ENCODE results near the gene DAP3.
A peak's percentile ranks its signal among the peaks of the same experiment; 100 is the strongest.
"Not testable (repeated sequence)": the region's sequence is repeated elsewhere in the genome, so short reads cannot be mapped to it uniquely, and the experiment has no call there.

The DAP3 gene

GRCh38 chr1:155689081-155689607 is at the start of gene DAP3:
Gene DAP3 (plus strand): TSS chr1:155689091. CDS start chr1:155709780, 20,689 bp downstream.
- Histone ChIP-seq H3K36me3 (peaks cover 32 to 52% (median 46%) of the 10 kb centered on the region in 11 experiments), H3K4me3 (peak within 1 kb of the TSS; percentile 86 to 100 (median 96)), H3K4me1 (peaks cover 20 to 38% (median 29%) of the 10 kb centered on the region in 10 experiments), H3K27ac (peak within 1 kb of the TSS; percentile 95 to 100 (median 100)), H3K9me3 (replicated peaks in 1 of 11) (peaks cover 16 to 38% (median 35%) of the 10 kb centered on the region in 11 experiments), H3K9ac (peak within 1 kb of the TSS; percentile 94 to 100 (median 100)), H4K20me1 (peaks cover 24 to 56% (median 40%) of the 10 kb centered on the region in 11 experiments; a peak in 21 of 22 replicates), H3K4me2 (peak within 1 kb of the TSS; percentile 82 to 93 (median 89))
- H3K27me3 ChIP-seq = not testable (repeated sequence)

- Histone ChIP-seq H4K20me1 (no peaks in the 10 kb centered on the region), H3K9me3 (replicated peaks in 1 of 11) (peaks cover 45 to 73% (median 56%) of the 10 kb centered on the region in 11 experiments)
Observed at GRCh38 chr1:155640367-155640766, 48.5 kb upstream of the DAP3 start.

GRCh38 chr1:155642559-155643180 is 46.2 kb upstream of the DAP3 start:
- H3K4me2 ChIP-seq, H3K27me3 ChIP-seq, H4K20me1 ChIP-seq, H3K27ac ChIP-seq, H3K9ac ChIP-seq: not testable (repeated sequence)
- peaks cover 45 to 73% (median 56%) of the 10 kb centered on the region in 11 experiments for H3K9me3 ChIP-seq (replicated peaks in 1 of 11)
- H3K4me1 ChIP-seq = peaks cover 13 to 30% (median 18%) of the 10 kb centered on the region in 10 experiments
- H3K36me3 ChIP-seq = peaks cover 0 to 18% (median 0%) of the 10 kb centered on the region in 11 experiments; a peak in 3 of 22 replicates
- H3K4me3 ChIP-seq = 0 out of 20 replicates have a peak overlapping the region, but pooled peaks of 1 of the 10 experiments have one; percentile 19

More at GRCh38 chr1:155640367-155640766, 48.5 kb upstream of the DAP3 start:
- TF ChIP-seq Cebpa-rat (IDR thresholded peaks at IDR 0.05) = no peak
- Histone ChIP-seq H3K36me3 (peaks cover 0 to 18% (median 0%) of the 10 kb centered on the region in 11 experiments; a peak in 3 of 22 replicates), H3K4me1 (peaks cover under 1 to 27% (median 20%) of the 10 kb centered on the region in 10 experiments; a peak in 17 of 20 replicates), H3K9ac (no peak overlapping the region), H3K4me2 (no peak overlapping the region), H3K4me3 (no peak overlapping the region), H3K27ac (no peak overlapping the region), H3K27me3 (no peaks in the 10 kb centered on the region)

- H3K9me3 ChIP-seq (replicated peaks in 1 of 11) = peaks cover 45 to 67% (median 56%) of the 10 kb centered on the region in 11 experiments
- H3K4me2 ChIP-seq = no peak overlapping the region
- H3K36me3 ChIP-seq = peaks cover 0 to 18% (median 0%) of the 10 kb centered on the region in 11 experiments; a peak in 3 of 22 replicates
- no peaks in the 10 kb centered on the region for H4K20me1 ChIP-seq
- H3K4me1 ChIP-seq = peaks cover 13 to 34% (median 21%) of the 10 kb centered on the region in 10 experiments
- H3K4me3 ChIP-seq = 0 out of 20 replicates have a peak overlapping the region, but pooled peaks of 1 of the 10 experiments have one; percentile 19
- no peak overlapping the region for H3K27ac ChIP-seq
- H3K27me3 ChIP-seq = no peaks in the 10 kb centered on the region
- H3K9ac ChIP-seq = no peak overlapping the region
- no peak for TF ChIP-seq Cebpa-rat (IDR thresholded peaks at IDR 0.05)
Observed at GRCh38 chr1:155643230-155643629, 45.7 kb upstream of the DAP3 start.

DNA sequence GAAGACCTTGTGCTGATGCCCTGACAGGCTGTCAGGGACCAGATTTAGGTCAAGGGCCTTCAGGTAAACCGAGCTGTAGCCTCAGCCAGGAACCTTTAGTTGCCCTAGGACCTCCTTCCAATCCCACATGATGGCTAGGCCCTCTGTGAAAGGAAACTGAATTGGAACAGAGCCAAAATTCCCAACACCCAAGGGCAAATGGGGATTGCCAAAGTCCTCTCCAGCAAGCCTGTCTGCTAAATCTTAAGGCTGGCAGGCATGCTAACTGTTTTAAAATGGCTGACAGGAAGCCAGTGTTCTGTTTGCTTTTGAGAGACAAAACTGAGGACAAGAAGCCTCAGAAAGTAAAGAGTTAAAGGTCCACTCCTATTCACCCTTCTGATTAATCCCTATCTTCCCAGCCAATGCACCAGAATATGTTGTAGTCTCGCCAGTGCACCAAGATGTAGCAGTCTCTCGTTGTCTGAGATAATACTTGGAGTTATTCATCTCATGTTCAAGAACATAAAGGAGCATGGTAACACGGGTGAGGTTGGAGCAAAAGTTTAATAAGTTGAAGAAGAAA is 43.8 kb upstream of the DAP3 start:
- H3K4me1 ChIP-seq = peaks cover 13 to 53% (median 34%) of the 10 kb centered on the region in 10 experiments
- no peak overlapping the region for H3K4me3 ChIP-seq
- TF ChIP-seq Cebpa-rat (IDR thresholded peaks at IDR 0.05) = no peak
- H3K27ac ChIP-seq = peak overlapping the region in 7 of 11 experiments; percentile 41 to 69 (median 60); a peak in 9 of 22 replicates
- peaks cover 0 to 18% (median 0%) of the 10 kb centered on the region in 11 experiments; a peak in 3 of 22 replicates for H3K36me3 ChIP-seq
- no peaks in the 10 kb centered on the region for H3K27me3 ChIP-seq
- peak overlapping the region in 5 of 11 experiments; percentile 54 to 82 (median 66); a peak in 7 of 22 replicates for H3K4me2 ChIP-seq
- peaks cover 45 to 55% (median 52%) of the 10 kb centered on the region in 11 experiments for H3K9me3 ChIP-seq (replicated peaks in 1 of 11)
- H3K9ac ChIP-seq = no peak overlapping the region
- no peaks in the 10 kb centered on the region for H4K20me1 ChIP-seq

GRCh38 chr1:155645648-155646047 is 43.2 kb upstream of the DAP3 start:
- peaks cover 13 to 58% (median 35%) of the 10 kb centered on the region in 10 experiments for H3K4me1 ChIP-seq
- peaks cover 45 to 55% (median 53%) of the 10 kb centered on the region in 11 experiments for H3K9me3 ChIP-seq (replicated peaks in 1 of 11)
- TF ChIP-seq Cebpa-rat (IDR thresholded peaks at IDR 0.05) = no peak
- peaks cover 0 to 18% (median 0%) of the 10 kb centered on the region in 11 experiments; a peak in 3 of 22 replicates for H3K36me3 ChIP-seq
- H3K27me3 ChIP-seq = no peaks in the 10 kb centered on the region
- H3K9ac ChIP-seq = peak overlapping the region in 4 of 11 experiments; percentile 7 to 52 (median 27); a peak in 5 of 22 replicates
- no peaks in the 10 kb centered on the region for H4K20me1 ChIP-seq
- H3K27ac ChIP-seq = peak overlapping the region in 10 of 11 experiments; percentile 31 to 69 (median 58); a peak in 16 of 22 replicates
- H3K4me3 ChIP-seq = no peak overlapping the region
- H3K4me2 ChIP-seq = peak overlapping the region; percentile 43 to 82 (median 63); a peak in 20 of 22 replicates

- peak overlapping the region in 10 of 11 experiments; percentile 31 to 69 (median 58); a peak in 18 of 22 replicates for H3K27ac ChIP-seq
Observed at GRCh38 chr1:155646307-155646706, 42.6 kb upstream of the DAP3 start.

GRCh38 chr1:155648207-155649147 is 40.4 kb upstream of the DAP3 start:
- H3K4me3 ChIP-seq = no peak overlapping the region

More at GRCh38 chr1:155646307-155646706, 42.6 kb upstream of the DAP3 start:
- Histone ChIP-seq H3K36me3 (peaks cover 0 to 18% (median 0%) of the 10 kb centered on the region in 11 experiments; a peak in 3 of 22 replicates), H3K27me3 (no peaks in the 10 kb centered on the region), H3K4me1 (peaks cover 13 to 58% (median 35%) of the 10 kb centered on the region in 10 experiments), H4K20me1 (no peaks in the 10 kb centered on the region), H3K9ac (peak overlapping the region in 8 of 11 experiments; percentile 7 to 55 (median 30); a peak in 8 of 22 replicates), H3K4me2 (peak overlapping the region; percentile 43 to 82 (median 63)), H3K9me3 (replicated peaks in 1 of 11) (peaks cover 40 to 49% (median 48%) of the 10 kb centered on the region in 11 experiments), H3K4me3 (no peak overlapping the region)
- TF ChIP-seq Cebpa-rat (IDR thresholded peaks at IDR 0.05) = peak in 7 of 11 experiments; percentile 12 to 75 (median 49); a peak in 9 of 22 replicates

More at GRCh38 chr1:155648207-155649147, 40.4 kb upstream of the DAP3 start:
- TF ChIP-seq Cebpa-rat (IDR thresholded peaks at IDR 0.05) = no peak
- H3K27ac ChIP-seq = peak overlapping the region in 2 of 11 experiments; percentile 17 to 36; a peak in 2 of 22 replicates
- no peak overlapping the region for H3K9ac ChIP-seq
- H3K36me3 ChIP-seq = peaks cover 0 to 9% (median 0%) of the 10 kb centered on the region in 11 experiments; a peak in 2 of 22 replicates
- H3K9me3 ChIP-seq (replicated peaks in 1 of 11) = peaks cover 19 to 28% (median 26%) of the 10 kb centered on the region in 11 experiments
- no peaks in the 10 kb centered on the region for H4K20me1 ChIP-seq
- no peaks in the 10 kb centered on the region for H3K27me3 ChIP-seq
- peaks cover 13 to 58% (median 35%) of the 10 kb centered on the region in 10 experiments for H3K4me1 ChIP-seq
- peak overlapping the region in 7 of 11 experiments; percentile 2 to 63 (median 53); a peak in 10 of 22 replicates for H3K4me2 ChIP-seq

All from BLaER1 treated with 17β-estradiol and CSF1 and Interleukin-3, amounts not matched to agents 10 nM and 100 nM (cell line).